DLD1 (cell line): Measurements from ENCODE around the gene ESPN.

Source experiments
- in situ Hi-C: cut with HindIII; loops from 2 replicates; pipeline ENCODE4 v1.10.0; 2017; ENCODE audit warnings: low sequenced_read_pairs

Gene ESPN

DNA sequence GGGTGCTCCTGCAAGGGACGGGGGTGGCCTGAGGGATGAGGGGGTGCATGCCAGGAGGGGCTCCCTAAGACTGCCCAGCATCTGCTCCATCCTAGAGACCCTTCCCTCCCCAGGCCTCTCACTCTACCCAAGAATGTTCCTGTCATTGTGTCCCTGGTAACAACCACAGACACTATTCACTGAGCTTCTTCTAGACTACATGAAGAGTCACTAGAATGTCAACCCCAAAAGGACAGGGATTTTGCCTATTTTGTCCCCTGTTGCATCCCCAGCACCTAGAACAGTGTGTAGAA is 38.5 kb downstream of the ESPN start:
- in situ Hi-C loops, result no loop called here

DNA sequence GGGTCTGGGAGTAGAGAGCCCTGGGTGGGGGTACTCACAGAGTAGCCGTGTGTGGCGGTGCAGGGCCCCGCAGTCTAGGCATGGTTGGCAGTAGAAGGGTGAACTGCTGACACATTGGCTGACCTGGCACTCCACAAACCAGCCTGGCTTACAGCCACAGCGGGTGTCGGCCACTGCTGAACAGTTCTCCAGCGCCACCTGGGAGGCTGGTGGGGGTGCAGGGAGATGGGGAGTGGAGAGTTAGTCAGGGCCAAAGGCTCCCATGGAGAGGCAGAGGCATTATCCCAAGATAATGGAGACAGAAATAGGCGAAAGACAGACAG is 39.9 kb downstream of the ESPN start:
- in situ Hi-C loops, result no loop called here

DNA sequence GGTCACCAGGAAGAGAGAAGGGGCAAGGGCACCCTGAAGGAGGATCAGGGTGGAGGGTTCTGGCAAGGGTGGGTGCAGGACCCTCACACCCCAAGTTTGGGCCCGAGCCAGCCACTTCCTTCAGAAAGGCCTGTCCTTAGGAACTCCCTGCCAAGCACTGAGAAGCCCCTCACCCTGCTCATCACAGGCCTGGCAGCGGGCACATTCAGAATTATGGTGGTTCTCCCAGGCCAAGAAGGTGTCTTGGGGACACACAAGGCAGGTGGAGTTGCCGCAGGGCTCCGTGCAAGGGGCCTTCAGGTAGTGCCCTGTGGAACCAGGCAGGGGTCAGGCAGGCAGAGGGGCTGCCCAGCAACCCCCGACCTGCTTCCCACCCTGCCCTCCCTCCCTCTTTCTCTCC is 40.3 kb downstream of the ESPN start:
- in situ Hi-C loops, result no loop called here

DNA sequence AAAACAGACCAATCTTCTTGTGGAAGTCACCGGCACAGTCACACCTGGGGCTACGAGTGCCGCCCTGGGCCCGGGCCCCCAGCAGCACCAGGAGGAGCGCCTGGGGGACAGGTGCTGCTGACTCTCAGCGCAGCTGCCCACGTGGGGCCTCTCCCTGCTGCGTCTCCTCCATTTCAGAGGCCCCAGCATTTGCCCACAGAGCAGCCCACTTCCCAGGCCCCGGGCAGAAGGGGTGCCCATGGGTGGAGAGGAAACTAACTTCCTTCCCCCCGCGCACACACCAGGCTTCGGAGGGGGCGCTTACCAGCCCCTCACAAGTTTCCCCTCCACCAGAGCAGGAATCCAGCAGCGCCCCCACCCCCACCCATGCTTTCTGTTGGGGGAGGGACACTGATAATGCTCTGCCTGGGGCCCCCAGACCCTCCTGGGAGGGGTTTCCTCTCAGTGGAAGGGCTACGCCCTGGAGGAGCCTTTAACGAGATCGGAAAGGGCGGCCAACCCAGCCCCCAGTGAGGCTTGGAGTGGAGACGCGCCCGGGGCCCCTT is 41.0 kb downstream of the ESPN start:
- in situ Hi-C loops, result no loop called here

DNA sequence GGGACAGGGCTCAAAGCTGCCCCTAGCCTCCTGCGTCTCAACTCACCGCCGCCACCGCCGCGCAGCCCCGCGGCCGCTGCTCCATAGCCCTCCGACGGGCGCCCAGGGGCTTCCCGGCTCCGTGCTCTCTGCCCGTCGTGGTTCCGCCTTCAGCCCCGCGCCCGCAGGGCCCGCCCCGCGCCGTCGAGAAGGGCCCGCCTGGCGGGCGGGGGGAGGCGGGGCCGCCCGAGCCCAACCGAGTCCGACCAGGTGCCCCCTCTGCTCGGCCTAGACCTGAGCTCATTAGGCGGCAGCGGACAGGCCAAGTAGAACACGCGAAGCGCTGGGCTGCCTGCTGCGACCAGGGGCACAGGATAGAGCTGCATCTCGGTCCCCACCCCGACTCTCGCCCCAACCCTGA is 41.4 kb downstream of the ESPN start, which contains the start of gene TNFRSF25:
Gene TNFRSF25, minus strand, starts transcription at position 151 of the 400 bp plus-strand sequence. Its CDS starts 66 bp downstream, at position 85.
- in situ Hi-C loops, result no loop called here

DNA sequence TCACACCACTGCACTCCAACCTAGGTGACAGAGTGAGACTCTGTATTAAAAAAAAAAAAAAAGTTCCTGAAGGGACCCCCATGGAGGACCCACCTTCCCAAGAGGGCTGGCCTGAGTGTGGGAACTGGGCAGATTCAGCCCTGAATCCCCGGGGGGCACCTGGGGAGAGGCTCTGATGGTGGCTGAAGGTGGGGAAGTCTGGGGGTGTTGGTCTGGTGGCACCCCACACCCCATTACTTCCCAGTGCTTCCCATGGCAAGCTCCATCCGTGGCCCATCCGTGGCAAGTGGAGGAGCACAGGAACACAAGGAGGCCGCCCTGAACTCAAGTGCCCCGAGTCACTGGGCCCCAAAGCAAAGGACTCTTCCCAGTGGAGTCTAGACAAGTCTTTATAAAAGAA is 42.2 kb downstream of the ESPN start:
- in situ Hi-C loops, result no loop called here

DNA sequence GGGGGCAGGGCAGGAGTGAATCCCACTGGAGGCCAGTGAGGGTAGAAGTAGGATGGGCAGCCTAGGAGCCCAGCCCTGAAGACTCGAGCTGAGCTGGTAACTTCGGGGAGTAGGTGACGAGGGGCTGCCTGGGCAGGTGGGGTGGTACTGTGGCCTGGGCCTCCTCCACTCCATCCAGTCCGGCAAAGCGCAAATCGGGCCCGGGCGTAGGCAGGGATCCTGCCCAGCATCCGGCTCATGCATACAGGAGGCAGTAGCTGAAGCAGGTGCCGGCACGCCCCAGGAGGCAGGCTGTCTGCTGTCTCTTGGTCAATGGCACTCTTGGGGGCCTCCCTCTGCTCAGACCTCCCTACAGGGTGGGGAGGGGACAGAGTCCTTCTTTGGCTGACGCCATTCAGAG is 42.6 kb downstream of the ESPN start:
- in situ Hi-C loops, result no loop called here

DNA sequence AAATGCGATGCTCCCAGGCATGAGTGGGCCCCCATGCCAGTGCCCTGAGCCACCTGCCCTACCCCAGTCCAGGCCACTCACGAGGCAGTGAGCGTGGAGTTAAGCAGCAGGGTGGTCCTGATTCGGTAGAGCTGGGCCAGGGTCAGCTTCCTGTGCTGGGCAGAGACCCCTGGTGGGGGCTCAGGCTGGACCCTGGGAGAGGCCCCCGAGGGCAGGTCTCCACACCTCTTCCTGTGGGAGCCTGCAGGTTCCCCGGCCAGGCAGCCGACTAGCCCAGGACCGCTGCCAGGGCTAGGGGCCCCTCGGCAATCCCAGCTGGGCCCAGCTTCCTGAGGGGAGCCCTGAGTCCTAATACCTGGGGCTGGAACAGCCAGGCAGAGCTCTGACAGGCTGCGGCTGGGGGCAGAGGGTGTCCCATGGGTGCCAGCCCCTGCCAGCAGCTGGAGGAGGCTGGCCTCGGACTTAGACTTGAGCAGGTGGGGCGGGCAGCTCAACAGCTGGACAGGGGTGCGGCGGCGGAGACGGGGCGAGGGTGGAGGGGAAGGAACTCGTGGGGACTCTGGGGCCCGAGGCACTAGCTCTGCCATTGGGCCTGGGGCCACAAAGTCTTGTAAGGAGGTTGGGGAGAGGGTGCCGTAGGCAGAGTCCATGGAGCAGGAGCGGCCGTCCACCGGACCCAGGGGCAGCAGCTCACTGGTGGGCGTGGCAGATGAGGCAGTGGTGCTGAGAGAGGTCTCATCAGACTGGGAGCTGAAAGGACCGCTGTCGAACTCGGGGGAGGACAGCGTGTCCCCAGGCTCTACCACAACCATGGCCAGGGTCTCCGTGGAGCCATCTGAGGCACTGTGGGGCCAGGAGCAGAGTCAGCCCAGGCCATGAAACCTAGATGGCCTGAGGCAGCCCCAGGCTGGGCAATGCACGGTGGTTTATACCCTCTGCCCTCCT is 43.4 kb downstream of the ESPN start:
- in situ Hi-C loops, result no loop called here

DNA sequence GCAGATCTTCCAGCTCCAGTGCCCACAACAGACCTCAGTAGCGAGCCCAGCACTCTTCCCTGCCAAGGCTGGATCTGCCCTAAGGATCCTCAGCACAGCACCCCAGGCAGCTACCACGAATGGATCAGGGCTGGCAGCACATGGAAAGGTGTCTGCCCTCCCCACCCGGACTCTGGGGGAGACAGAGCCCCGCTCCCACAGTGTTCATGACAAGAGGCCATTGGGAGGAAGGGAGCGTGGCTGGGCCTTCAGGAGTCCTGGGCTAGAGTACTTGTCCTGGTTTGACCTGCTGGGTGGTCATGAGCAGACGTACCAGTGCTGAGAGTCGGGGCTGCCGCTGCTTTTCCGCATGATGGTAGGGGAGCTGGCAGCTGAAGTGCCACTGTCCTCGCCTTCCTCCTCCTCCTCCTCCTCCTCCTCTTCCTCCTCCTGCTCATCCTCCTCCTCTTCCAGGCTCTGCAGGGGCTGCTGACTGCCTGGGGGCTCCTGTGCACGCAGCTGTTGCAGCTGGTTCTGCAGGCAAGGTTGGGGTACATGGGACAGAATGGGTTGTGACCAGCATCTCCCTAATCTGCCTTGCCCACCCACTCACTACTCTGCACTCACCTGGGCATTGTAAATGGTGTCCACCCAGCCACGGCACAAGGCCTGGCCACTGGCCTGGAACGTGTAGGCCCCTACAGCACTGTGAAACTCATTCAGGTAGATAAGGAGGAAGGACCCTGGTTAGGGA is 44.3 kb downstream of the ESPN start:
- in situ Hi-C loops, result no loop called here

DNA sequence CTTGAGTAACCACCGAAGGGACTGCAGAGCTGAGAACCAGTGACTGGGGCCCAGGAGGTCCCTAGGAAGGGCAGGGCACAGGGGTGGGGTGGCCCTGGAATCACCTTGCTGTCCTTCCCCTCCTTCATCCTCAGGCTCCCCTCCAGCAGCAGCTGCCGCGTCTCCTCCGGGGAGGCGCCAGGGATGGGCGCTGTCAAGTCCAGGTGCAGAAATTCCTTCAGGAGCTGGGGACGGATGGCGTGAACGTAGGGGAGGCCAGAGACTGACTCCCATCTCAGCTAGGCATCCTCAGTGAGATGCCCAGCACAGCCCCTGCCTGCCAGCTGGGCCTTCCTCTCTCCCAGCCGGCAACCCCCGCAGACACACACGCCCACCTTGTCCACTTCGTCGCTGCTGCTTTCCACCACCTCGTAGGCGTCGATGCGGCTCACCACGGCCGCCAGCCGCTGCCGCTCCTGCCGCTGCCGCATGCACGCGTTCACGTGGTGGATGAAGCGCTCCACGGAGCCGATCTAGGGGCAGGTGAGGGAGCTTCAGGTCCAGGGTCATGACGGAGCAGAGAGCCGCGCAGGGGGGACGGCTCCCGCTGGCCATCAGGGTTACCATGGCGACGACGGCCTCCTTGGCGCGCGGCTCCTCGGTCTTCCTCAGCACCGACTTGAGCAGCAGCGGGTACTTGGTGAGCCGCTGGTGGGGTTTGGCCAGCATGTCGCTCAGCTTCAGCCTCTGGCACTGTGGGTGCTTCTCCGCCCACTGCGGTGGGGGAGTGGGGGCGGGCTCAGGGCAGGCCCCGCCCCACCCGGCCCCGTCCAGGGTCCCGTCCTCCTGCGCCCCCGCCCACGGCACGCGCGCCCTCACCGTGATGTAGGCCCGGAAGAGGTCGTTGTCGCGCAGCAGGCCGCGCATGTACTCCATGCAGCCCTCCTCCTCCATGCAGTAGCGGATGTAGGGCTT is 45.8 kb downstream of the ESPN start:
- in situ Hi-C loops, result no loop called here

DNA sequence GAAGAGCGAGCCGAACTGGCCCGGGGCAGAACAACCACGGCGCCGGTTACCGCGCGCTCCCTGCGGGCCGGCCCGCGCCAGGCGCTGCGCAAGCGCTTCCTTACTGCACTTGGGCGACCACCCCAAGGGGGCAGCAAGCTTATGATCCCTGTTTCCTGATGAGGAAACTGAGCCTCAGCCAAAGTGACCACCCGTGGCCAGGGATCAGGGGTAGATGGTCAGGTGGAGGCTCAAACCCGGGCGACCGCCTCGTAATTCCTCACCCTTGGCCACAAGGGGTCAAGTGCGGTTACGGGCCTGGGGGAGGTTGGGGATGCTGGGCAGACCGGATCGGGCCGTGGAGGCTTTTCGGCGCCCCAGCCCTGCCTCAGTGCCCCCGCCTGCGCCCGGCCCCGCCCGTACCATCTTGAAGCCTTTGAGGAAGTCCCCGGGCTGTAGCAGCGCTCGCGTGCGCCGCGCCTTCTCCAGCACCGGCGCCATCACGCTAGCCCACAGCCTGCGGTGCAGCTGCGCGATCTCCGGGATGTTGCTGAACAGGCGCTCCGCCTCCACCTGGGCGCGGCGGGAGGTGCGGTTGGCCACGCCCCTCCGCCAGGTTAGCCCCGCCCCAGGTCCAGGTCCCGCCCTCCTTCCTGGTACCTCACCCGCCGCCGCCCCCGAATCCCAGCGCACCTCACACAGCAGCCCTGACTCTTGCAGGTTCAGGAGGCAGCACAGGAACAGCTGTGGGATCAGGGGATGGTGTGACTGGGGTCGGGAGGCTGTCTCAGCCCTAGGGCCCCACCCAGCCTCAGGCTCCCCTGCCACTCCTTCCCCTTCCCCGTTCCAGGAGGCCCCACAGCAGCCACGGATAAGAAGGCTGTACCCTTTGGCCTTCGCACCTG is 46.8 kb downstream of the ESPN start:
- in situ Hi-C loops, result no loop called here

DNA sequence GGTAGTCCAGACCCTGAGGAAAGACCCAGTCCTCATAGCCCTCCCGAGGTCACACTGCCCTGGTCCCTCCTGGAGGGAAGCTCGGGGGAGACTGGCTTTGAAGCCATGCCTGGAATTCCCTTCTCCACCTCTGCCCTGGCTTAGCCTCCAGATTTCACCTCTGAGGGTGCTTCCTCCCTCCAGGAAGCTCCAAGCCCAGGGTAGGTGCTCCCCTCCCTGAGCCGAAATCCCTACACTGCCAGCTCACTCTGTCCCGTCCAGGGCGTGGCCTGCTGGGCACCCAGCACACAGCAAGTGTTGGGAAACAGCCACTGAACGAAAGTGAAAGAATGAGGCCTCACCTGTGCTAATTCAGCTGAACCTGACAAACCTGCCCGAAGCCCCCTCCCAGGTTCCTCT is 47.4 kb downstream of the ESPN start:
- in situ Hi-C loops, result no loop called here

DNA sequence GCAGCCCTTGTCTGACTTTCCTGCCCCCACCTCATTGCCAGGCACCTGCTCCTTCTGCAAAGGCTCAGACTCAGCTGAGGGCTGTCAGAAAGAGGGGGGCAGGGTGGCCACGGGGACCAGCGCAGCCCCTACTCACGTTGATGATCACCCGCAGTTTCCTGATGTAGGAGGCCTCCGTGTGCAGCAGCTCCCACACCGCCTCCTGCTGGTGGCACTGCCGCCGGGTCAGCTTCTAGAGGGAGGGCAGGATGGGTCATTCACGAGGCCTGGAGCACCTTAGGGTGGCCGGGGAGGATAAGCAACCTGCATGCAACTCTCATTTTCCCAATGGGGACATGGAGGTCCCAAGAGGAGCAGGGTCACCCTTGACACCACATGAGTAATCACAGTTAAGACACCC is 47.8 kb downstream of the ESPN start:
- in situ Hi-C loops, result no loop called here

DNA sequence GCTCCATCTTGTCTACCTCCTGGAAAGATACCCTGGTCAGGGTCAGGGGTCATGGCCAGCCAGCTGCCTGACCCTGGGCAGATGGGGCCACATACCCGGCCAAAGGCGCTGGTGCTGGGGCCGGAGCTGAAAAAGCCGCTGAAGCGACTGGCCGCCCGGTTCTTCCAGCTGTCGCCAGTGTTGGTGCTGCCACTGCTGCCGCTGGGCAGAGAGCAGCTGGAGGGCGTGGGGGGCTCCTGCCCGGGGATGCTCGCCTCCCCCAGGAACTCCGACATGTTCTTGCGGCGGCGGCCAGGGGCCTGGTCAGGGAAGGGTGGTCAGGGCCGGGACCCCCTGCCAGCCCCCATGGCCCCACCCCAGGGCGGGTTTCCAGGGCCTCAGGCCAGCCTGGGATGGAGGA is 48.6 kb downstream of the ESPN start:
- in situ Hi-C loops, result no loop called here

DNA sequence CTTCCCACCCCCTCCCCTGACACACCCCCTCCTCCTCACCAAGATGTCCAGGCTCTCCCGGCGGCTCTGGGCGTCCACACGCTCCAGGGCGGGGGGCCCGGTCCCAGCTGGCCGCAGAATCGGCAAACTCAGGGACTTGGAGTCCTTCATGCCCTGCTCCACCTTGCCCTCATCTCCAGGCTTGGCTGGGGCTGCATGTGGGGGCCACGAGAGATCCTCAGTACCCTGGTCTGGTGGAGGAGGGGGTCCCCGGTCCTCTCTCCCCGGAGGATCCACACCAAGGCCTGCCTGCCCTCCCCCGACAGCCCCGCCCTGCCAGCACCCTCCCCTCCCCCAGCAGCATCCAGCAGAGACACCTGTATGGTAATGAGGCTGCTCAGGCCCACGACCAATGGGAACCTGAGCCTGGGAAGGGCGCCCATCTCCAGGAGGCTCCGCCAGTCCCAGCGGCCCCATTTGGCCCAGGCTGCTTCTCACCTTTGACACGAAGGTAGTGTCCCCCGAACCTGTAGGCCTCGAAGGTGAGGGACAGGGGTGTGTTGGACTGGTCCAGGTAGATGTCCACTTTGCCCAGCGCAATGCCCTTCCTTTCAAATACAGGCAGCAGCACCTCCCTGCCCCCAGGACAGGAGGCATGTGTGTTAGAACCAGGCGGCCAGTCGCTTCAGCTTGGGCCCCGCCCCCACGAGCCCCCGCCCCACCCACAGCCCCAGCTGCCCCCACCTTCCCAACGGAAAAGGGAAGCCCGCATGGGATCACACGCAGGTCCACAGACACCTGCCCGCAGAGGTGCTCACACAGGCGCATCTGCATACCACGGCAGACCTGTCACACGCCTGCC is 49.6 kb downstream of the ESPN start:
- in situ Hi-C loops, result no loop called here

DNA sequence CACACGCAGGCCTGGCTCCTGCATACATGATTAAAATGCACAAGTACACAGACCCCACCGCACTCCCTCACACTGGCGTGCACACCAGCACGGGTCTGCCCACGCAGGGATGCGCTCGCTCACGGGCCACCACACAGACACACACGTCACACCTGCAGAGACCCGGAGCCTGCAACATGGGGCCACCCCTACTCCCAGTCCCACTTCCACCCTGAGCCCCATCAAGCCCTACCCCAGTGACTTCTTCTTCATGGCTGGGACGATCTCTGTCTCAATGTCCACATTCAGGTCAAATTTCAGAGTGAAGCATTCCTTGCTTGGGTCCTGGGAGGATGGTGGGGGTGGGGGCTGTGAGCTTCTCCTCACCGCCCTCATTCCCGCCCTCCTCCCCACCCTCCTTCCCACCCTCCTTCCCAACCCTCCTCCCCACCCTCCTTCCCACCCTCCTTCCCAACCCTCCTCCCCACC is 50.3 kb downstream of the ESPN start:
- in situ Hi-C loops, result no loop called here

DNA sequence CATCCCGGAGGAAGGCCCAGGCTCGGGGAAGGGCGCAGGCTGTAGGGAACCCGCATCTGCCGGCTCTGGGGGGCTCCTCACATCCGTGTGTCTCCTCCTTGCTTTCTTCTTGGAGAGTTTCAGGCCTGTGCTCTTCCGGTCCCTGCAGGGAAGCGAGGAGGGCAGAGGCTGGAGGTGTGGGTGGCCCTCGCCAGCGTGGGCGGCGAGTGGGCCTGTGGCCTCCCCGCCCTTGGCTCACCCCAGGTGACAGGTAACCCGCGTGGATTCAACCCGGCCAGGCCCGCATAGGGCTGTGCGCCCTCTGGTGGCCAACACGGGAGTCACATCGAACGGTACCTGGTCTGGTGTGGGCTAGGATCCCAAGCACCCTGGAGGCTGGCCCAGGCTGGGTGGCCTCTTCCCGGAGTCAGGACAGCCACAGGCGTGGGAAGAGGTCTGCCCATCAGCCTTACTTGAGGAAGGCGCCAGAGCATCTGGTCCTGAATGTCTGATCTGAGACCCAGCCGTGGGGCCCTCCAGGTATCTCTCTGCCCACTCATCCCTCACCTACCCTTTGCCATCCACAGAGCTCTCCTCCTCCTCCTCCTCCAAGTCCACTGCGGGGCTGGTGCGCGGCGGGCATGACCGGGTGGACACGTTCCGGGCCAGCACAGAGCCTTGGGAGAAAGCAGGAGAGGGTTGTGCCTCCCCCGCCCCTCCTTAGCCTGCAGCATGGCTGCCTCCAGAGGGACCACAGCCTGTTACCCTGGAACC is 51.0 kb downstream of the ESPN start:
- in situ Hi-C loops, result no loop called here

DNA sequence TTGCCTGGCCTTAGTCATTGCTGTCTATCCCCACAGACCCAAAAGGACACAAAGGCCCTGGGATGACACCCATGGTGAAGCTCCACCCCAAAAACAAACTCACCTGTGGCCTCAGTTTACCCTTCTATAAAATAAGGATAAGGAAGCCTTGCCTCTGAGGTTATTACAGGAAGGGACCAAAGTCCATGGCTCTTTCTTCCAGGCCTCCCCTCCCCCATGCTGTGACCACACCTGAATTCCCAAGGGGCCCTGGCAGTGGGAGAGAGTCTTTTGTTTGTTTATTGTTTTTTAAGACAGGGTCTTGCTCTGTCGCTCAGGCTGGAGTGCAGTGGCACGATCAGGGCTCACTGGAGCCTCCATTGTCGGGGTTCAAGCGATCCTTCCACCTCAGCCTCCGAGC is 51.9 kb downstream of the ESPN start:
- in situ Hi-C loops, result no loop called here
